ENCODE results near the gene SEMA4F. TPM values are rescaled to one million over a fixed set of nuclear protein-coding genes. Genes with fewer than 3 reads are reported as not detected.
A peak's percentile ranks its signal among the peaks of the same experiment; 100 is the strongest.

SEMA4F gene
- total RNA-seq, 3 donors from 2014 or later: 5.3 to 6.4 (median 5.4) TPM

DNA sequence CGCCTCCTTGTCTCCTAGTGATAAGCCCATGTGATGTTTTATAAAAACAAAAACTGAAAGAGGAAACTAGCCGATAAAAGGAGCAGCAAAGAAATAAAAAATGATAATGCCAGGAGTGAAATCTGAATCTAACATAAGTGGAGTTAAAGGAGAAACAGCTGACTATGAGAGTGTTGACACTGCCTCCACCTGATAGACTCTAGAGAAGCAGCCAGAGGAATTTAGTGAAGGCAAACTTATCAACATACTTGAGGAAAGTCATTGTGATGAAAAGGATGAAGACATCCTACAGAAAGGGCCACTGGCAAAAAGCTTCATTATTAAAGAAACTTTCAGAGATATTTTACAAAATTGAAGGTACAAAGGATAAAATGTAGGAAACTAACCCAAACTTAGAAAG lies 7.8 kb upstream of the SEMA4F start:
- Mint-ChIP-seq H3K9me3 (no peaks in the 10 kb centered on the region), H3K4me3 (no peak overlapping the region), H3K27me3 (ENCODE audit: low read depth) (peaks cover 39% of the 10 kb centered on the region), H3K4me1 (ENCODE audit: low read depth) (peaks cover 2% of the 10 kb centered on the region), H3K36me3 (ENCODE audit: insufficient read depth) (no peaks in the 10 kb centered on the region)
- no peak for DNase-seq
- ATAC-seq: no peak

DNA sequence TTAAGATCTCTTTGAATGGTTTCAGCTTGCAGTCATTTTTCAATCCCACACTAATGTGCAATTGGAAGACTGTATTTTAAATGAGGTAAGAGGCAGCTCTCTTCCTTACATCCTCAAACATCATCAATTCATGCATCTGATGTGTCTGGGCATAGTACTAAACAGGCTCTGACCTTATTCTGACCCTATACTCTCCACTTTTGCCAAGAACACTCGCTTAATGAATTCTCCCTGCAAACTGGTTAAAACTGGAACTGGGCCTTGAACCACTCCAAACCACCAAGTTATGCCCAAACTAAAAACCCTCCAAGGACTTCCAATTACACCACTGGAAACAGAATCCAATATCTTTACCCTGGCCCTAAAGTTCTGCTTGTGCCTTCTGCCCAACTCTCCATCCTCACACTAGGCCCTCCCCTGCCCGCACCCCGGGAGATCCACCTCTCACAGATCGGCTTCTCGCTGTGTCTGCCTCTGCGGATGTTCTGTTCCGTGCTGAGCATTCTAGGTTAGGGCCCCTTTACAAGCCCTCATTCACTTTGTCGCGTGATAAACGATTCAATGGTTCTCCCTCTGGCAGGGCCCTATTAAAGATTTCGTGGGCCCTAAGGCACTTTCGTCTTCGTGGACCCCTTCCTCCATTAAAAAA lies 7.1 kb upstream of the SEMA4F start:
- DNase-seq (no peak), ATAC-seq (no peak)
- no peak overlapping the region for H3K4me3 Mint-ChIP-seq
- peaks cover 35% of the 10 kb centered on the region for H3K27me3 Mint-ChIP-seq (ENCODE audit: low read depth)
- no peaks in the 10 kb centered on the region for H3K36me3 Mint-ChIP-seq (ENCODE audit: insufficient read depth)
- H3K9me3 Mint-ChIP-seq: no peaks in the 10 kb centered on the region
- peaks cover 2% of the 10 kb centered on the region for H3K4me1 Mint-ChIP-seq (ENCODE audit: low read depth)

DNA sequence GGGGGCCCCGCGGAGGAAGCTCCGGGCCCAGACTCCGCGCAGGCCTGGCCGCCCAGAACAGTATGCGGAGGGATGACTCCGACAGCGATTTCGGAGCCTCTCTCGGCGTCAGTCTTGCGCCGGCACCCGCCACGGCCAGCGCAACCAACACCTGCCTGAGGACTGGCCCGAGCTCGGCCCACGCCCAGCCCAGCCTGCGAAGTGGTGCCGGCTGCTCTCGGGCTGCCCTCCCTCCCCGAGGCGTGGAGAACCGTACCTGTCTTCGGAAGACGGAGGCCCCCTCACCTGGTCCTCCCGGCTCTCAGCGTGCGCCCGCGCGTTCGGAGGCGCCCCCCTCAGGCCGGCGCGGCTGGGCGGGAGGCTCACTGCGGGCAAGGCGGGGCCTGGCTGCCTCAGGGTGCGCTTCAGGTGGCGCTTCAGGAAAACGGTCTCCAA lies 6.0 kb upstream of the SEMA4F start, which contains the start of gene M1AP:
TSS of gene M1AP (minus strand) at position 322 of the 435 bp plus-strand sequence. CDS start 8,055 bp downstream, outside the sequence.
- ATAC-seq (peak; percentile 43 to 67), DNase-seq (no peak)
- Mint-ChIP-seq H3K36me3 (ENCODE audit: insufficient read depth) (no peaks in the 10 kb centered on the region), H3K4me1 (ENCODE audit: low read depth) (peaks cover 5% of the 10 kb centered on the region), H3K27me3 (ENCODE audit: low read depth) (peaks cover 35% of the 10 kb centered on the region), H3K9me3 (no peaks in the 10 kb centered on the region), H3K4me3 (no peak within 1 kb of the TSS)

DNA sequence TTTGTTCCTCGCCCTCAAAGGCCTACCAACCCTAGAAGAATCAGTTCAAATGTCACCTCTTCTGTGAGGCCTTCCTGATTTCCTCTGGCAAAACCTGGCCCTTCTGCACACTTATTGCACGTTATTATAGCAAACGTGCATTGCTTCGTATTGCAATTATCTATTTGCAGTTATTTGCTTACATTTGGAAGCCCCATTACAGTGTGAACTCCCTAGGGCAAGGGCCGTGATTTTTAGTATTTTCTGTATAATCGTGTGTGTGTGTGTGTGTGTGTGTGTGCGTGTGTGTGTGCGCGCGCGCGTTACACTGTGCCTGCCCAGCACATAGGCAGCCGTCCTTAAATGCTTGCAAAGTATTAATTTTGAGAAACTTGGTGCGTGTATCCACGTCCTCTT lies 460 bp upstream of the SEMA4F start:
- Mint-ChIP-seq H3K36me3 (ENCODE audit: insufficient read depth) (peaks cover 2% of the 10 kb centered on the region), H3K9me3 (no peaks in the 10 kb centered on the region), H3K27me3 (ENCODE audit: low read depth) (peaks cover 18% of the 10 kb centered on the region), H3K4me3 (peak overlapping the region; percentile 86), H3K4me1 (ENCODE audit: low read depth) (peaks cover 17% of the 10 kb centered on the region)
- DNase-seq: no peak
- ATAC-seq: peak; percentile 24 to 28

DNA sequence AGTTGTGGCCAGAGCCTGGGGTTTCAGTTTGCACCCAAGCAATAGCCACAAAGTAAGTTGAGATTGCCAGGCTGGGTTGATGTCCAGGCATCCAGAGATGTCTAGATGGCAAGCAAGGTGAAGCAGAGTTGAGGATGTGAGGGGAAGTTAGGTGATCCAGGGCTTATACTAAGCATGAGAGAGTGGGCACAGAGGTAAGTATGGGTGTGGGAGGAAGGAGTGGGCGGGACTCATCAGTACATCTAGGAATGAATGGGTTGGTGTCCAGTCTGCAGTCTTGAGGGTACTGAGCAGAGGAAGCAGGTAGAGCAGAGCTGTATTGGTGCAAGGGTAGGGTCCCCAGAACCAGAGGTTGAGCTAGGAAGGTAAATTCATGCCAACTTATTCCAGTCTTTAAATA lies 1.5 kb downstream of the SEMA4F start:
- peaks cover 3% of the 10 kb centered on the region for H3K27me3 Mint-ChIP-seq (ENCODE audit: low read depth)
- ATAC-seq (no peak), DNase-seq (no peak)
- peaks cover 17% of the 10 kb centered on the region for H3K4me1 Mint-ChIP-seq (ENCODE audit: low read depth)
- H3K36me3 Mint-ChIP-seq (ENCODE audit: insufficient read depth): peaks cover 6% of the 10 kb centered on the region
- H3K4me3 Mint-ChIP-seq: peak overlapping the region; percentile 86
- H3K9me3 Mint-ChIP-seq: no peaks in the 10 kb centered on the region

DNA sequence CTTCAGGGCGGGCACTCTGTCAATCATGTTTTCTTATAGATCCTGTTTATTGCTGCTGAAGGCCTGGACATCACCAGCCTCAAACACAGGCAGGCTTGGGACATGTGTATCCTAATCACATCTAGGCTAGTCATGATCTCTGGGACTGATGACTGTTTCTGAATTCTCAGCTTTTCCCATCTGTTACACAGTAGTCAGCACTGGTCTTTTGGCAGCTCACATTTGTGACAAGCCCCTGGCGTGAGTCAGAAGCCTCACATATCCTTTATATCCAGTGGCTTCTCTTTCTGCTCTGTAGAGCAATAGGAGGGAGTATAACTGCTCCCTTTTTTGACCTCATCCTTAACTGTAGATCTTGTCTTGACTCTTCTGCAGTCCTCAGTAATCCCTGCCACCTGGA lies 4.5 kb downstream of the SEMA4F start:
- DNase-seq (no peak), ATAC-seq (no peak)
- peaks cover 13% of the 10 kb centered on the region for H3K4me1 Mint-ChIP-seq (ENCODE audit: low read depth)
- H3K27me3 Mint-ChIP-seq (ENCODE audit: low read depth): no peaks in the 10 kb centered on the region
- no peaks in the 10 kb centered on the region for H3K9me3 Mint-ChIP-seq
- no peak overlapping the region for H3K4me3 Mint-ChIP-seq
- H3K36me3 Mint-ChIP-seq (ENCODE audit: insufficient read depth): peaks cover 10% of the 10 kb centered on the region

DNA sequence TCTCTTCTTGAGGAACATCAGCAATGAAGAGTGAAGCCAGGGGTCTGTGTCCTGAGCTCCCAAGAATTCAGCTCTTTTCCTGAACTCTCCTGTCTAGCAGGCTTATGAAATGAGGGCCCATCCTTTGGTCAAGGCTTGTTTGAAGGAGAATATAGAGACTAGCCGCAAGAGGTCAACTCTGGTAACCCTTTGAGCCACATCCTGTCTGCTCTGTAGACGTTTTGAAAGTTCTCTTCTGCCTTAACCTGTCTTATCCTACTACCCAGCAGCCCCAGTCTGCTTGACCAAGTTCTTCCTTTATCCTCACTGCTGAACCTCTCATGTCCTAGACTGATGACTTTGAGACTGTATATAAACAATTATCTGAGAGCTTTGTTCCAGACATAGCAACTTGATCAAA lies 5.4 kb downstream of the SEMA4F start:
- Mint-ChIP-seq H3K4me1 (ENCODE audit: low read depth) (peaks cover 11% of the 10 kb centered on the region), H3K36me3 (ENCODE audit: insufficient read depth) (peaks cover 10% of the 10 kb centered on the region), H3K9me3 (no peaks in the 10 kb centered on the region), H3K27me3 (ENCODE audit: low read depth) (no peaks in the 10 kb centered on the region), H3K4me3 (no peak overlapping the region)
- DNase-seq (no peak), ATAC-seq (no peak)

DNA sequence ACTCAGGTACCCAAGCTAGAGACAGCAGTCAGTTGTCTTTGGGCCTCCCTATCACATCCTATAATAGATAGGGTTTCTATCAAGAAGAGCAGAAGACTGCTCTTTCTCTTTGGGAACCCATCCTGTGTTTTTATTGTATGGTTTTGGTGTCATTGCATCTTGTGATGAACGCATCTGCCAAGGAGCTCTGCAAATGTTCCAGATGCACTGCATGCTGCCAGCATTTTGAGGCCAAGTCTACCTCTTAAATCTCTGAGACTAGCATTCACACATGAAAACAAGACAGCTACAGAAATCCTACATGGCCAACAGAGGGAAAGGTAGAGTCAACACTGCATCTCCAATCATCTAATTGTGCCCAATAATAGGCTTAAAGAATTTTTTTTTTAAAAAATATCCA lies 14.0 kb downstream of the SEMA4F start:
- Mint-ChIP-seq H3K4me3 (no peak overlapping the region), H3K9me3 (no peaks in the 10 kb centered on the region), H3K27me3 (ENCODE audit: low read depth) (no peaks in the 10 kb centered on the region), H3K36me3 (ENCODE audit: insufficient read depth) (peaks cover 23% of the 10 kb centered on the region), H3K4me1 (ENCODE audit: low read depth) (no peaks in the 10 kb centered on the region)
- DNase-seq: no peak
- ATAC-seq: no peak

DNA sequence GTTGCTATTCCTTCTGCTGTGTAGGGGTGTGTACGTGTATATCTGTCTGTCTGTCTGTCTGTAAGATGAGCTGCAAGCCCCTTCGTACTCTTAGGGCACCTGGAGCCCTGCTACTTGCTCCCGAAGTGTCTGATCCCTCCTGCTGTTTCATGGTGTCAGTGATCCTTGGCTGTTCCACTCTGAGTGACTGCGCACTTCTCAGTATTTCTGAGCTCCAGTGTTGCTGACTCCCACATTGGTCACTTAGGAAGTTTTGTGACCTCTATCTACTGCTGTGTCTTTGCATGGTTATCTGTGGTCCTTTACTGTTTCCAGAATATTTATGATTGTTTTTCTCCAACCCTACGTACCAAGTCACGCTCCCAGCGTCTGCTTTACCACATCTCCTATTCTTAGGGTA lies 16.2 kb downstream of the SEMA4F start:
- H3K36me3 Mint-ChIP-seq (ENCODE audit: insufficient read depth): peaks cover 37% of the 10 kb centered on the region
- ATAC-seq: no peak

DNA sequence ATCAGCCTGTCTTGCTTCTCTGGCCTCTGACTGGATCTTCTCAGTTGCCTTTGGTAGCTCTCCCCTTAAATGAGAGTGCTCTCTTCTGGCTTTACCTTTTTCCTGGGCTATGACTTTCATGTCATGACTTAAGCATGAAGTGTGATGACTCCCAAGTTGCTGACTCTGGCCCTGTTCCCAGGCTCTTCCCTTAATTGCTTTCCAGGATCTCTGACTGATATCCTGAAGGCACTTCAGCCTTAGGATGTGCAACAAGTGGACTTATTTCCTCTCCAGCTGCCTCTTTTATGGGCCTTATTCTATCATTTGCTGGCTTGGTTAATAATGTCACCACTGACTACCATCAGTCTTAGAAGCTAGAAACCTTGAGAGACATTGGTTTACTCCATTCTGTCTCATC lies 17.4 kb downstream of the SEMA4F start:
- no peaks in the 10 kb centered on the region for H3K27me3 Mint-ChIP-seq (ENCODE audit: low read depth)
- DNase-seq (no peak), ATAC-seq (no peak)
- H3K4me1 Mint-ChIP-seq (ENCODE audit: low read depth): no peaks in the 10 kb centered on the region
- H3K9me3 Mint-ChIP-seq: no peaks in the 10 kb centered on the region
- H3K4me3 Mint-ChIP-seq: no peak overlapping the region
- peaks cover 49% of the 10 kb centered on the region for H3K36me3 Mint-ChIP-seq (ENCODE audit: insufficient read depth)

More for the DNA sequence above, 16.2 kb downstream of the SEMA4F start:
- DNase-seq: no peak
- Mint-ChIP-seq H3K27me3 (ENCODE audit: low read depth) (no peaks in the 10 kb centered on the region), H3K9me3 (no peaks in the 10 kb centered on the region), H3K4me3 (no peak overlapping the region), H3K4me1 (ENCODE audit: low read depth) (no peaks in the 10 kb centered on the region)

DNA sequence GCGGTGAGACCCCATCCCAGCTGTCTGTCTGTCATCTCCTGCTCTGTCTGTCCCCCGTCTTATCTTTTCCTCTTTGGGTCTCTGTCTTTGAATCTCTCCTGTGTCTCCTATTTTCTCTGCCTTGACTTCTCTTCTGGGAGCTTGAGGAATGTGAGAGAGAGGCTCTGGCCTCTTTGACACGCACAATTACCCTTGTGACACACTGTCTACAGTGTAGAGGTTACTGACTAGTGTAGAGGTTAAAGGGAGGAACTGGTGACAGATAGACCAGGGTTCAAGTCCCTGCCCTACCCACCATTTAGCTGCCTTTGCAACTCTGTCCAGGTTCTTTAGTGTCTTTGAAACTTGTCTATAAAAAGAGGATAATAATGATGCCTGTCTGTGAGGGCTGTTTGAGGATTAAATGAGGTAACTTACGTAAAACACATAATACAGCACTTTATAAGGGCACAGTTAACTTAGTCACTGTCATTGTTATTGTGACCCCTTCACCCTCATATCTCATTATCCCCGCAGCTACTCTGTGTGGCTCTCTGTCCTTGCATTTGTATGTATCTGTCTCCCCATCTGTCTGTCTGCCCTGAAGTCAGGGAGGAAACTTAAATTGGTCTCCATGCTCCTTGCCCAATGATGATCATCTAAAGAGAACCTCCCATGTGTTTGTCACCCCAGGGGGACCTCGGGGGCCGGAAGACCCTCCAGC lies 19.9 kb downstream of the SEMA4F start:
- no peaks in the 10 kb centered on the region for H3K4me1 Mint-ChIP-seq (ENCODE audit: low read depth)
- H3K9me3 Mint-ChIP-seq: no peaks in the 10 kb centered on the region
- ATAC-seq: no peak
- H3K36me3 Mint-ChIP-seq (ENCODE audit: insufficient read depth): peaks cover 53% of the 10 kb centered on the region
- H3K4me3 Mint-ChIP-seq: no peak overlapping the region
- H3K27me3 Mint-ChIP-seq (ENCODE audit: low read depth): no peaks in the 10 kb centered on the region
- DNase-seq: no peak

DNA sequence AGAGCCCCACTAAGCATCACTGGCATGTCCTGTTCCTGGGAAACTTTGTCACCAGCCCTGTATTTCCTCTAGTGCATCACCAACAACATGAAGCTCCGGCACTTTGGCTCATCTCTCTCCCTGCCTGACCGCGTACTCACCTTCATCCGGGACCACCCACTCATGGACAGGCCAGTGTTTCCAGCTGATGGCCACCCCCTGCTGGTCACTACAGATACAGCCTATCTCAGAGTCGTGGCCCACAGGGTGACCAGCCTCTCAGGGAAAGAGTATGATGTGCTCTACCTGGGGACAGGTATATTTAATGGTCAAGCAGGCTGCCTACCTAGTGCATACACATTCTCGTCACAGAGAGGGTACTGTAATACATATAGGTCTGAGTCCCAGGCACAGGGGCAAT lies 21.0 kb downstream of the SEMA4F start:
- Mint-ChIP-seq H3K9me3 (no peaks in the 10 kb centered on the region), H3K27me3 (ENCODE audit: low read depth) (no peaks in the 10 kb centered on the region), H3K36me3 (ENCODE audit: insufficient read depth) (peaks cover 51% of the 10 kb centered on the region), H3K4me1 (ENCODE audit: low read depth) (no peaks in the 10 kb centered on the region), H3K4me3 (no peak overlapping the region)
- ATAC-seq (no peak), DNase-seq (no peak)

DNA sequence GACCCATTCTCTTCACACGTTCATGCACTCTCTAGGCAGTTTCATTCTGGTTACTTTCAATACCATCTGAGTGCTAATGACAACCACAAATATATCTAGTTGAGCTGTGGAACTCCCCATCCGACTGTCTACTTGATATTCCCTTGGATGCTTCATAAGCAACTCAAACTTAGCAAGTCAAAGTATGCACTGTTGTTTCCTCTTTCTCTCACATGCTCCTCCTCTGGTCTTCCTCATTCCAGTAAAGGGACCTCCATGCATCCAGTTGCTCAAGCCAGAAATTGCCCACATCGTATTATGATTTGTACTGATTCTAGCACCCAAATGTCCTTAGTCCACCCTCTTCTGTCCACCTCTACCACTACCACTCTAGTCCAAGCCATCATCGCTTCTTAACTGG lies 22.3 kb downstream of the SEMA4F start:
- Mint-ChIP-seq H3K9me3 (no peaks in the 10 kb centered on the region), H3K36me3 (ENCODE audit: insufficient read depth) (peaks cover 52% of the 10 kb centered on the region), H3K27me3 (ENCODE audit: low read depth) (no peaks in the 10 kb centered on the region), H3K4me1 (ENCODE audit: low read depth) (no peaks in the 10 kb centered on the region), H3K4me3 (no peak overlapping the region)
- ATAC-seq: no peak
- no peak for DNase-seq

DNA sequence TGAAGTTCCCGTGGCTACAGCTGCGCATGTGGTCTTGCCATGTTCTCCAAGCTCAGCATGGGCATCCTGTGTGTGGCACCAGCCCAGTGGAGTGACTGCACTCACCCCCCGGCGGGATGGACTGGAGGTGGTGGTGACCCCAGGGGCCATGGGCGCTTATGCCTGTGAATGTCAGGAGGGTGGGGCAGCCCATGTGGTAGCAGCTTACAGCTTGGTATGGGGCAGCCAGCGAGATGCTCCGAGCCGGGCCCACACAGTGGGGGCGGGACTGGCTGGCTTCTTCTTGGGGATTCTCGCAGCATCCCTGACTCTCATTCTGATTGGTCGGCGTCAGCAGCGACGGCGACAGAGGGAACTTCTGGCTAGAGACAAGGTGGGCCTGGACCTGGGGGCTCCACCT lies 25.6 kb downstream of the SEMA4F start:
- H3K4me1 Mint-ChIP-seq (ENCODE audit: low read depth): no peaks in the 10 kb centered on the region
- no peak overlapping the region for H3K4me3 Mint-ChIP-seq
- no peak for DNase-seq
- H3K36me3 Mint-ChIP-seq (ENCODE audit: insufficient read depth): peaks cover 35% of the 10 kb centered on the region
- no peaks in the 10 kb centered on the region for H3K27me3 Mint-ChIP-seq (ENCODE audit: low read depth)
- no peaks in the 10 kb centered on the region for H3K9me3 Mint-ChIP-seq
- no peak for ATAC-seq

DNA sequence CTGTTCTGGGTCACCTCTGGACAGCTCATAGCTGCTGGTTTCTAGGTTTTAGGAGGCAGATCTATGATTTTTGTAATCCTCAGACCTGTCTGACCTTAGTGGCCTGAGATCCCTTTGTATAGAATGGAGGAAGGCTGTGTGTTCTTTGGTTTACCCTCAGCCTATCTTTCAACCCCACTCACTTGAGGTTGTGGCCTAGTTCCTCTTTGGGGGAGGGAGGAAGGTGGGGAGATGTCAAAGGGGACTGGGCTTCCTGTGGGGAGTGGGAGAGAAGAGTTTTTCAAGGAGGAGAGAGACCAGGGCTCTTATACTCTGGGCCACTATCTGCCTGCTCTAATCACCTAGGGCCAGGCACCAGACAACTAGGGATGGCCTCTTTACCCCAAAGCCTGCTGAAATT lies 28.5 kb downstream of the SEMA4F start:
- Mint-ChIP-seq H3K4me3 (no peak overlapping the region), H3K27me3 (ENCODE audit: low read depth) (no peaks in the 10 kb centered on the region), H3K9me3 (no peaks in the 10 kb centered on the region), H3K36me3 (ENCODE audit: insufficient read depth) (peaks cover 13% of the 10 kb centered on the region), H3K4me1 (ENCODE audit: low read depth) (no peaks in the 10 kb centered on the region)
- DNase-seq: no peak
- ATAC-seq: no peak
